ENCODE data around the gene SEC62. TPM values are rescaled to one million over a fixed set of nuclear protein-coding genes. Genes with fewer than 3 reads are reported as not detected.
A peak's percentile ranks its signal among the peaks of the same experiment; 100 is the strongest.

The SEC62 gene
- total RNA-seq, 2 donors from 2014 or later: 50.4 to 54.0 TPM

GRCh38 chr3:169966951-169967915, 626 bp downstream of the SEC62 start:
- H3K4me3 ChIP-seq: peak overlapping the region; percentile 88 to 94
- H3K9me3 ChIP-seq: no peaks in the 10 kb centered on the region
- no peaks in the 10 kb centered on the region for H3K36me3 ChIP-seq
- H3K27me3 ChIP-seq (replicated peaks; ENCODE audit: insufficient read depth): no peaks in the 10 kb centered on the region
- peak; percentile 22 for DNase-seq (ENCODE audit: low spot score)
- H3K4me1 ChIP-seq (replicated peaks): no peaks in the 10 kb centered on the region
- intact Hi-C loops (cut with DNase I): loop anchor here (5.0 to 10.0 kb wide), 3 partner anchors 105 to 218 kb away; partner anchors contain the start of genes MYNN and PHC3
- WGBS: 3% methylated on average over 44 of the region's 44 CpGs
- no peak for TF ChIP-seq POLR2AphosphoS5 (IDR thresholded peaks at IDR 0.05)
- H3K27ac ChIP-seq: peak overlapping the region; percentile 96 to 98

GRCh38 chr3:169968224-169968885, 1.7 kb downstream of the SEC62 start:
- Histone ChIP-seq H3K4me1 (replicated peaks) (no peaks in the 10 kb centered on the region), H3K4me3 (peak overlapping the region in 1 of 2 donors; percentile 88), H3K27ac (peak overlapping the region in 1 of 2 donors; percentile 98), H3K36me3 (no peaks in the 10 kb centered on the region), H3K27me3 (replicated peaks; ENCODE audit: insufficient read depth) (no peaks in the 10 kb centered on the region), H3K9me3 (no peaks in the 10 kb centered on the region)
- no peak for DNase-seq (ENCODE audit: low spot score)
- intact Hi-C loops (cut with DNase I): loop anchor here (5.0 to 10.0 kb wide), 3 partner anchors 106 to 216 kb away; partner anchors contain the start of genes MYNN and PHC3
- 29% methylated on average over 2 of the region's 2 CpGs for WGBS
- TF ChIP-seq POLR2A (IDR thresholded peaks at IDR 0.05) (no peak), CTCF (IDR thresholded peaks at IDR 0.05) (no peak), POLR2AphosphoS5 (IDR thresholded peaks at IDR 0.05) (no peak)

- no peaks in the 10 kb centered on the region for H3K4me1 ChIP-seq (replicated peaks)
- H3K9me3 ChIP-seq: no peaks in the 10 kb centered on the region
- intact Hi-C loops (cut with DNase I): loop anchor here (5.0 to 10.0 kb wide), 3 partner anchors 107 to 215 kb away; partner anchors contain the start of genes MYNN and PHC3
- no peaks in the 10 kb centered on the region for H3K27me3 ChIP-seq (replicated peaks; ENCODE audit: insufficient read depth)
- no peak overlapping the region for H3K27ac ChIP-seq
- TF ChIP-seq POLR2AphosphoS5 (IDR thresholded peaks at IDR 0.05) (no peak), POLR2A (IDR thresholded peaks at IDR 0.05) (no peak), CTCF (IDR thresholded peaks at IDR 0.05) (no peak)
- H3K4me3 ChIP-seq: no peak overlapping the region
- no peak for DNase-seq (ENCODE audit: low spot score)
- 56% methylated on average over 5 of the region's 5 CpGs for WGBS
- H3K36me3 ChIP-seq: no peaks in the 10 kb centered on the region
Measured at GRCh38 chr3:169969174-169970095, 2.8 kb downstream of the SEC62 start.

GRCh38 chr3:169970847-169971246, 4.2 kb downstream of the SEC62 start:
- no peak for DNase-seq (ENCODE audit: low spot score)
- no peak overlapping the region for H3K27ac ChIP-seq
- intact Hi-C loops (cut with DNase I): no loop called here
- no peaks in the 10 kb centered on the region for H3K4me1 ChIP-seq (replicated peaks)
- H3K9me3 ChIP-seq: no peaks in the 10 kb centered on the region
- H3K27me3 ChIP-seq (replicated peaks; ENCODE audit: insufficient read depth): no peaks in the 10 kb centered on the region
- H3K4me3 ChIP-seq: no peak overlapping the region
- WGBS: 45% methylated on average over 1 of the region's 1 CpG
- H3K36me3 ChIP-seq: no peaks in the 10 kb centered on the region
- TF ChIP-seq CTCF (IDR thresholded peaks at IDR 0.05) (no peak), POLR2AphosphoS5 (IDR thresholded peaks at IDR 0.05) (no peak), POLR2A (IDR thresholded peaks at IDR 0.05) (no peak)

Measured in prostate gland (tissue), 2 donors.